B cell (primary cell): ENCODE measurements around the gene ERC2. TPM values are rescaled to one million over a fixed set of nuclear protein-coding genes. Genes with fewer than 3 reads are reported as not detected.

Experiments used
- ATAC-seq: fragments of 200-7000 bp; cut with Tn5 transposase; one replicate; pipeline ENCODE4 v1.10.0; 2021; ENCODE audit warnings: low read depth, mild to moderate bottlenecking, moderate number of reproducible peaks, moderate library complexity
- CTCF ChIA-PET: fragments of 350-600 bp; sonication (Branson Sonifier 250); formaldehyde crosslinking; loops from one replicate; lab custom pipeline; 2021; ENCODE audit warnings: antibody characterized with exemption, inconsistent platforms; lab: Charles Lee
- POLR2A ChIA-PET: fragments of 350-600 bp; sonication (Branson Sonifier 250); formaldehyde crosslinking; loops from one replicate; lab custom pipeline; 2021; ENCODE audit warnings: antibody characterized with exemption; lab: Charles Lee
- DNase-seq: peaks from one replicate; pipeline ENCODE4 v3.0.0; 2013
- H2AFZ ChIP-seq: 2 replicates; pipeline ENCODE4 v1.6.1; 2012; ENCODE audit warnings: mild to moderate bottlenecking, low read depth, low read length; ENCODE audit not compliant: insufficient read depth, poor library complexity, severe bottlenecking
- H3K27ac ChIP-seq, 2 donors: 1 replicate in 1 of 2; 2 replicates in 1 of 2; pipeline ENCODE4 v1.5.1; 2012 to 2013; ENCODE audit warnings: low read length in 2 of 2, mild to moderate bottlenecking in 2 of 2, moderate library complexity in 1 of 2
- H3K27me3 ChIP-seq, 4 experiments: fragments of 200-600 bp in 1 of 4; sonication (generic) in 1 of 4; replicated peaks in 1 of 4; 1 replicate in 2 of 4; 2 replicates in 2 of 4; pipeline versions ENCODE4 v1.6.1 to v1.7.0; 2013 to 2016; ENCODE audit warnings: low read length in 3 of 4, mild to moderate bottlenecking in 2 of 4, mixed read lengths in 1 of 4, moderate library complexity in 1 of 4; ENCODE audit not compliant: insufficient read depth in 4 of 4, control insufficient read depth in 3 of 4; ENCODE audit errors: control extremely low read depth in 1 of 4
- H3K36me3 ChIP-seq, 2 experiments: replicated peaks in 1 of 2; 1 replicate in 1 of 2; 2 replicates in 1 of 2; pipeline versions ENCODE4 v1.6.1 to v1.7.1; 2013; ENCODE audit warnings: low read length in 1 of 2; ENCODE audit not compliant: insufficient read depth in 2 of 2, control insufficient read depth in 1 of 2; ENCODE audit errors: control extremely low read depth in 1 of 2, extremely low read depth in 1 of 2
- H3K4me1 ChIP-seq, 2 donors: fragments of 200-600 bp in 1 of 2; sonication (generic) in 1 of 2; 1 replicate in 1 of 2; 2 replicates in 1 of 2; pipeline versions ENCODE4 v1.5.1 to v1.6.1; 2013 to 2017; ENCODE audit warnings: low read length in 2 of 2; ENCODE audit not compliant: control insufficient read depth in 2 of 2, insufficient read depth in 2 of 2
- H3K4me2 ChIP-seq: replicated peaks from 2 replicates; pipeline ENCODE3; 2012; ENCODE audit warnings: mild to moderate bottlenecking, low read depth, low read length; ENCODE audit not compliant: poor library complexity, severe bottlenecking
- H3K4me3 ChIP-seq, 5 experiments: fragments of 200-600 bp in 1 of 5; sonication (generic) in 1 of 5; 1 replicate in 3 of 5; 2 replicates in 2 of 5; pipeline versions ENCODE4 v1.5.1 to v1.7.0; 2011 to 2016; ENCODE audit warnings: low read length in 4 of 5, mild to moderate bottlenecking in 4 of 5, low read depth in 2 of 5, control low read depth in 1 of 5, moderate library complexity in 1 of 5; ENCODE audit not compliant: insufficient read depth in 1 of 5; ENCODE audit errors: control extremely low read depth in 1 of 5, extremely low read depth in 1 of 5
- H3K79me2 ChIP-seq: fragments of 200-600 bp; sonication (generic); one replicate; pipeline ENCODE4 v1.6.0; 2016; ENCODE audit warnings: low read length; ENCODE audit not compliant: control insufficient read depth, insufficient read depth
- H3K9ac ChIP-seq: fragments of 200-600 bp; sonication (generic); 2 replicates; pipeline ENCODE4 v1.6.1; 2017; ENCODE audit warnings: mild to moderate bottlenecking, low read length, moderate library complexity
- H3K9me3 ChIP-seq, 3 donors: one replicate each; pipeline versions ENCODE4 v1.6.1 to v1.7.1; 2013; ENCODE audit warnings: low read length in 2 of 3; ENCODE audit not compliant: control insufficient read depth in 2 of 3, insufficient read depth in 1 of 3; ENCODE audit errors: control extremely low read depth in 1 of 3
- H4K20me1 ChIP-seq: 2 replicates; pipeline ENCODE4 v1.6.0; 2012; ENCODE audit warnings: mild to moderate bottlenecking, low read length; ENCODE audit not compliant: insufficient read depth, control insufficient read depth, poor library complexity, severe bottlenecking
- H3K27ac Mint-ChIP-seq: one replicate; pipeline ENCODE4 v1.8.0; 2021; ENCODE audit warnings: mixed read lengths
- H3K27me3 Mint-ChIP-seq: one replicate; pipeline ENCODE4 v1.8.0; 2021; ENCODE audit warnings: mixed read lengths
- H3K4me1 Mint-ChIP-seq: one replicate; pipeline ENCODE4 v1.8.0; 2021; ENCODE audit warnings: mixed read lengths
- H3K4me3 Mint-ChIP-seq: one replicate; pipeline ENCODE4 v1.8.0; 2021; ENCODE audit warnings: mixed read lengths
- H3K9me3 Mint-ChIP-seq: one replicate; pipeline ENCODE4 v1.8.0; 2022; ENCODE audit warnings: mixed read lengths; ENCODE audit not compliant: insufficient read depth
- EZH2 ChIP-seq: IDR thresholded peaks from 2 replicates; pipeline ENCODE4 v1.6.1; 2012; ENCODE audit warnings: borderline replicate concordance, low read depth, mild to moderate bottlenecking, moderate library complexity, low read length; ENCODE audit not compliant: insufficient read depth, poor library complexity, severe bottlenecking
- WGBS: methylation state at CpG from one replicate; pipeline ENCODE4 v1.1.5; 2013; ENCODE audit warnings: missing lambda C conversion rate; ENCODE audit not compliant: insufficient coverage; 5-methylcytosine and 5-hydroxymethylcytosine counted together
- intact Hi-C: fragments of 100-400 bp; cut with micrococcal nuclease; formaldehyde crosslinking; loops from one replicate; pipeline ENCODE4 v1.10.0; 2022
- polyA plus RNA-seq: library from polyadenylated mRNA; depleted of rRNA; stranded (reverse); fragments of >200 nt; gene quantifications from 2 replicates; pipeline ENCODE4 v1.2.3, GENCODE V29; 2012
- total RNA-seq, 2 donors: library from RNA; stranded (reverse); fragments of 120-200 nt in 1 of 2; gene quantifications; 1 replicate in 1 of 2; 2 replicates in 1 of 2; pipeline versions ENCODE4 v1.2.3 to v1.2.4, GENCODE V29; 2013 to 2022
- TF ChIP-seq, protein P1 (sequence below): fragments of 200-600 bp; IDR thresholded peaks from one replicate; pipeline ENCODE4 v1.8.0; 2022; ENCODE audit warnings: antibody characterized with exemption, mild to moderate bottlenecking

ERC2 gene
- total and polyA plus RNA-seq, 2 donors (not counting 1 experiment from before 2014, with no cell fraction given): not detected

DNA sequence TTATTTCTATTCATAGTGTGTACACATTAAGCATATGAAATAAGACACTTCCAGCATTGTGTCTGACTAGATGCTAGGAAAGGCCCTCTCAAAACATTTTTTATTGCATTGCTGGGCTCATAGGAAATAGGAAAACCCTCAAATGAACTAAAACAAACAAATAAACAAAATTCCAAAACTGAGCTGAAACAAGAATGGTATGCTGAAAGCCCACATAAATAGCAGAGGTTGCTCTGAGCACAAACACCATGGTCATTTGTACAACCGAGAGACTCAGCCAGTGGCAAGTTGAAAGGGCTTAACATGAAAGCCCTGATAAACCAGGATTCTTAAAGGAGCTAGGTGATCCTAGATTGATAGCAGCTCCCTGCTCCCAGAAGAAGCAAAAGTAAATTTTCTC lies 671.2 kb downstream of the ERC2 start:
- Mint-ChIP-seq H3K4me3 (no peak overlapping the region), H3K4me1 (no peaks in the 10 kb centered on the region), H3K27ac (no peak overlapping the region), H3K9me3 (no peaks in the 10 kb centered on the region), H3K27me3 (peaks cover 4% of the 10 kb centered on the region)
- Histone ChIP-seq H2AFZ (no peak overlapping the region), H3K27ac (no peak overlapping the region), H3K79me2 (no peaks in the 10 kb centered on the region), H3K4me3 (no peak overlapping the region), H3K4me2 (no peak overlapping the region), H3K9me3 (peaks cover 0 to 2% (median 0%) of the 10 kb centered on the region in 3 donors), H4K20me1 (no peaks in the 10 kb centered on the region), H3K36me3 (no peaks in the 10 kb centered on the region), H3K27me3 (no peaks in the 10 kb centered on the region), H3K4me1 (no peaks in the 10 kb centered on the region), H3K9ac (no peak overlapping the region)
- DNase-seq (no peak), ATAC-seq (no peak)
- TF ChIP-seq EZH2: no peak
- TF ChIP-seq, protein P1, sequence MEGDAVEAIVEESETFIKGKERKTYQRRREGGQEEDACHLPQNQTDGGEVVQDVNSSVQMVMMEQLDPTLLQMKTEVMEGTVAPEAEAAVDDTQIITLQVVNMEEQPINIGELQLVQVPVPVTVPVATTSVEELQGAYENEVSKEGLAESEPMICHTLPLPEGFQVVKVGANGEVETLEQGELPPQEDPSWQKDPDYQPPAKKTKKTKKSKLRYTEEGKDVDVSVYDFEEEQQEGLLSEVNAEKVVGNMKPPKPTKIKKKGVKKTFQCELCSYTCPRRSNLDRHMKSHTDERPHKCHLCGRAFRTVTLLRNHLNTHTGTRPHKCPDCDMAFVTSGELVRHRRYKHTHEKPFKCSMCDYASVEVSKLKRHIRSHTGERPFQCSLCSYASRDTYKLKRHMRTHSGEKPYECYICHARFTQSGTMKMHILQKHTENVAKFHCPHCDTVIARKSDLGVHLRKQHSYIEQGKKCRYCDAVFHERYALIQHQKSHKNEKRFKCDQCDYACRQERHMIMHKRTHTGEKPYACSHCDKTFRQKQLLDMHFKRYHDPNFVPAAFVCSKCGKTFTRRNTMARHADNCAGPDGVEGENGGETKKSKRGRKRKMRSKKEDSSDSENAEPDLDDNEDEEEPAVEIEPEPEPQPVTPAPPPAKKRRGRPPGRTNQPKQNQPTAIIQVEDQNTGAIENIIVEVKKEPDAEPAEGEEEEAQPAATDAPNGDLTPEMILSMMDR: no peak
- intact Hi-C loops: no loop called here
- POLR2A ChIA-PET: no interaction called here
- CTCF ChIA-PET: no interaction called here
- WGBS: 91% methylated on average over 1 of the region's 1 CpG

DNA sequence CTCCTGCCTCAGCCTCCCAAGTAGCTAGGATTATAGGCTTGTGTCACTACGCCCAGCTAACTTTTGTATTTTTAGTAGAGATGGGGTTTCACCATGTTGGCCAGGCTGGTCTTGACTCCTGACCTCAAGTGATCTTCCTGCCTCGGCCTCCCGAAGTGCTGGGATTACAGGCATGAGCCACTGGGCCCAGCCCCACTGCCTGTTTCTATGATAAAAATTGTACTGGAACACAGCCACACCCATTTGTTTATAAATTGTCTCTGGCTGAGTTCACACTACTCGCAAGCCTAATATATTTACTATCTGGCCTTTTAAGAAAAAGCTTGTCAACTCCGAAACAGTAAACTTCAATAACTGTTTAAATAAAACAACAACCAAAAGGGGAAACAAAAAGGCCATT lies 671.7 kb downstream of the ERC2 start:
- H3K9me3 Mint-ChIP-seq: no peaks in the 10 kb centered on the region
- H3K36me3 ChIP-seq: no peaks in the 10 kb centered on the region
- no peaks in the 10 kb centered on the region for H3K4me1 Mint-ChIP-seq
- no peaks in the 10 kb centered on the region for H3K27me3 ChIP-seq
- H3K4me3 Mint-ChIP-seq: no peak overlapping the region
- H2AFZ ChIP-seq: no peak overlapping the region
- H3K27ac ChIP-seq: no peak overlapping the region
- no peak overlapping the region for H3K27ac Mint-ChIP-seq
- ChIA-PET CTCF (no interaction called here), POLR2A (no interaction called here)
- intact Hi-C loops: no loop called here
- no peak for TF ChIP-seq EZH2
- TF ChIP-seq, protein P1: no peak
- H3K79me2 ChIP-seq: no peaks in the 10 kb centered on the region
- H3K9me3 ChIP-seq: peaks cover 0 to 2% (median 0%) of the 10 kb centered on the region in 3 donors
- H3K4me1 ChIP-seq: no peaks in the 10 kb centered on the region
- 98% methylated on average over 4 of the region's 5 CpGs for WGBS
- DNase-seq (no peak), ATAC-seq (no peak)
- no peaks in the 10 kb centered on the region for H4K20me1 ChIP-seq
- no peak overlapping the region for H3K4me3 ChIP-seq
- no peak overlapping the region for H3K4me2 ChIP-seq
- H3K9ac ChIP-seq: no peak overlapping the region
- peaks cover 4% of the 10 kb centered on the region for H3K27me3 Mint-ChIP-seq
